Hematopoietic multipotent progenitor cell treated with erythropoietin and hydrocortisone succinate and interleukin-3 and kit ligand, for 17 days (in vitro differentiated cells): ENCODE results near the gene RTEL1.
"Not testable (repeated sequence)": the region's sequence is repeated elsewhere in the genome, so short reads cannot be mapped to it uniquely, and the experiment has no call there.

Experiments used
- DNase-seq: peaks from one replicate; pipeline ENCODE4 v3.0.0-alpha.2; 2015; ENCODE audit warnings: low spot score

RTEL1 gene

DNA sequence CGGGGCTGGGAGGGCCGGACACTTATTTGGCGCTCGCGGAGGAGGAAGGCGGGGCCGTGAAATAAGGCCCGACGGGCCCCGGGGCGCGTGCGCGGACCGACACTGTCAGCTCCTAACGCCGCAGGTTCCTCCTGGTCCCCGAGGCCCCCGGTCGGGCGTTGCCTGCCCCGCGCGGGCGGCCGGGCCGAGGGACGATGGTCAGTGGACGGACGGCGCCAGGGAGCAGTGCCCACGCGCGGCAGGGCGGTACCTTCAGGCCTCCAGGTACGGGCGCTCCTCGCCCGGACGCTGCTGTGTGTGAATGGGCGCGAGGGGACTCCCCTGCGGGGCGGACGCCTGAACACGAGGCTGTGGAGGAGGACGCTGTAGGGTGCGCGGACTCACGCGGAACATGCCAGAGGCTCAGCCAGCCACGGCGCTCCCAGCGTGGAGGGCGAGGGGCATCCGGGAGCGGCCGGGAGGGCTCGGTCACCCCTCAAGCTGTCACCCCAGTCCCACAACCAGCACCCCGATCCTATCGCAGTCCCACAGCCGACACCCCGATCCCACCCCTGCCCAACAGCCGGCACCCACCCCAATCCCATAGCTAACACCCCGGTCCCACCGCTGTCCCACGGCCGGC lies 30.9 kb upstream of the RTEL1 start:
- DNase-seq, result peak; percentile 97

DNA sequence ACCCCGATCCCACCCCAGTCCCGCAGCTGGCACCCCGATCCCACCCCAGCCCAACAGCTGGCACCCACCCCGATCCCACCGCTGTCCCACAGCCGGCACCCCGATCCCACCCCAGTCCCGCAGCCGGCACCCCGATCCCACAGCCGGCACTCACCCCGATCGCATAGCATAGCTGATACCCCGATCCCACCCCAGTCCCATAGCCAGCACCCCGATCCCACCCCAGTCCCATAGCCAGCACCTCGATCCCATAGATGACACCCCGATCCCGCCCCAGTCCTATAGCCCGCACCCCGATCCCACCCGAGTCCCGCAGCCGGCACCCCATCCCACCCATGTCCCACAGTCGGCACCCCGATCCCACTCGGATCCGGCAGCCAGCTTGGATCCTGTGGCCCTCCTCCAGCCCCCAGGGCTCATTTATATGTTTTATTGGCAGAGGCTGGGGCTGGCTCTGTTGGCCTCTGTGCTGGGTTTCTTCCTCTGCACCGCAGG lies 30.3 kb upstream of the RTEL1 start:
- no peak for DNase-seq

DNA sequence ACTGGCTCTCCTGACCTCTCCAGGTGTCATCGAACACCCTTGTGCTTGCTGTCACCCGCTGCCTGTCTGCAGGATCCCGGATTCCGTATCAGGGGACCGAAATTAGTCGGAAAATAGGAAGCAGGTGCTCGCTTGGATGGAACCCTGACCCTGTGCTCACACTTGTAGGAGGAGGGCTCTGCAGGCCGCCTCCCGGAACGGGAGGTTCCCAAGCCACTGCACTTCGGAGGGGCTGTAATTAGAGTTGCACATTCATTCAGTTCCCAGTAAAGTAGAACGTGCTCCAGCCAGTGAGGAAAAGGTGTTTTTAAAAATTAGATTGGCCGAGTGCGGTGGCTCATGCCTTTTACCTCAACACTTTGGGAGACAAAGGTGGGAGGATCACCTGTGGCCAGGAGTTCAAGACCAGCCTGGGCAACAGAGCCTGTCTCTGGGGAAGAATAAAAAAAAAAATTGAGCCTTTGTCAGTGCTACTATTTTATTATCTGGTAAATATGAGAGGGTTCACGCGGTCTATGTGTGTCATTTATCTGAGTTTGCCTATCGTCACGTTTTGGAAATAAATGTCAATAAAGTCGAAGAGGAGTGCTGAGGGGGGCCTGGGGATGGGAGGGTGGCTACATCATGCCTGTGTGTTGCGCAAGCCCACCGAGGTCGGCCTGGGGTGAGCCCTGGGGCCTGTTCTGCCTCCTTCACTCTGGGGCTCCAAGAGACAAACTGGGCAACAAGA lies 29.7 kb upstream of the RTEL1 start:
- peak; percentile 51 for DNase-seq

DNA sequence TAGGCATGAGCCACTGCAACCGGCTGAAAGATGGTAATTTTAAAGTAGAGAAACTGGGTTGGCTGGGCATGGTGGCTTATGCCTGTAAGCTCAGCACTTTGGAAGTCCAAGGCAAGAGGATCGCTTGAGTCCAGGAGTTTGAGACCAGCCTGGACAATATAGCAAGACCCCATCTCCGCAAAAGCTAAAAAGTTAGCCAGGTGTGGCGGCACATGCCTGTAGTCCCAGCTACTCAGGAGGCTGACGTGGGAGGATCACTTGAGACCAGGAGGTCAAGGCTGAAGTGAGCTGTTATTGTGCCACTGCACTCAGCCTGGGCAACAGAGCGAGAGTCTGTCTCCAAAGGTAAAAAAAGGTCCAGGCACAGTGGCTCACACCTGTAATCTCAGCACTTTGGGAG lies 27.2 kb upstream of the RTEL1 start:
- not testable (repeated sequence) for DNase-seq

DNA sequence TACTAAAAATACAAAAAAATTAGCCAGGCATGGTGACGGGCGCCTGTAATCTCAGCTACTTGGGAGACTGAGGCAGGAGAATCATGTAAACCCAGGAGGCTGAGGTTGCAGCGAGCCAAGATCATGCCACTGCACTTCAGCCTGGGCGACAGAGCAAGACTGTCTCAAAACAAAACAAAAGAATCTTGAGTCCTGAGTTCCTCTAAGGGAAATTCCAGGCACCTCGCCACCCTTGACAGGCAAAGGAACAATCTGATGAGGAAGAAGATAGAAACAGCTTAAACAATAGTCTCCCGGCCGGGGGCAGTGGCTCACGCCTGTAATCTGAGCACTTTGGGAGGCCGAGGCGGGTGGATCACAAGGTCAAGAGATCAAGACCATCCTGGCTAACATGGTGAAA lies 26.7 kb upstream of the RTEL1 start:
- not testable (repeated sequence) for DNase-seq

DNA sequence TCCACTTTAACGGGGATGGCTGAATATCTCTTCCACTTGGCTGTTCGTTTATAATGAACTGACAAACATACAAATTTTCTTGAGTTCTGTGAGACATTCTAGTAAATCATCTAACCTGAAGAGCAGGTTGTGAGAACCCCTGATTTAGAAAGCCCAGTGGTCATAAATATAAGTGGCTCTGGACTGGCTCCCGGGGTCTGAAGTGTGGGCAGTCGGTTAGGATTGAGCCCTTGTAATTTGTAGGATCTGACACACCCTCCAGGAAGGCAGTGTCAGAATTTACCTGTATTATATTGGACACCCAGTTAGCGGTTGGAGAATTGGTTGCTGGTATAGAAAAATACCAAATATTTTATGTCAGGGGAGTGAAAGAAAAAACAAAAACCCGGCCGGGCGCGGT lies 24.4 kb upstream of the RTEL1 start:
- no peak for DNase-seq

DNA sequence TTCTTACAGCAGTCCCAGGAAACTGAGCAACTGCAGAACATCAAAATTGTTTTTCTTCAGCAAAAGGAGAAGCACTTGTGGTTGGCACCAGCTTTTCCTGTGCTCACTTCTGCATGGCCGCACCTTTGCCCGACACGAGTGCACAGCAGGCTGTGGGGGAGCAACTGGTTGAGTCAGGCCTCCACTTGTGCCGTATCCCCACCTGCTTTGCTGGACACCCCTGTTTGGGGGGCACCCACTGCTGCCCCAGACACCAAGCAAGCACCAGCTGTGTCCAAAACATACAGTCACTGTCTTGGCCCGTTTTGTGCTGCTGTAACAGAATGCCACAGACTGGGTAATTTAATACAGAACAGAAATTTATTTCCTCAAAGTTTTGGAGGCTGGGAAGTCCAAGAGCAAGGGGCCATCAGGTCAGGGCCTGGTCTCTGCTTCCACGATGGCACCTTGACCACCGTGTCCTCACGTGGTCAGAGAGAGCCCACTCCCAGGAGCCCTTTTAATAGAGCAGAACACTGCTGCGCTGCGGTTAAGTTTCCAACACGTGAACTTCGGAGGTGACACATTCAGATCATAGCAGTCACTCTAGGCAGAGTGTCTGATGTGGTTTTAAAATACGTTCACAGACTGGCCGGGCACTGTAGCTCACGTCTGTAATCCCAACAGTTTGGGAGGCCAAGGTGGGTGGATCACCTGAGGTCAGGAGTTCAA lies 22.5 kb upstream of the RTEL1 start:
- no peak for DNase-seq

DNA sequence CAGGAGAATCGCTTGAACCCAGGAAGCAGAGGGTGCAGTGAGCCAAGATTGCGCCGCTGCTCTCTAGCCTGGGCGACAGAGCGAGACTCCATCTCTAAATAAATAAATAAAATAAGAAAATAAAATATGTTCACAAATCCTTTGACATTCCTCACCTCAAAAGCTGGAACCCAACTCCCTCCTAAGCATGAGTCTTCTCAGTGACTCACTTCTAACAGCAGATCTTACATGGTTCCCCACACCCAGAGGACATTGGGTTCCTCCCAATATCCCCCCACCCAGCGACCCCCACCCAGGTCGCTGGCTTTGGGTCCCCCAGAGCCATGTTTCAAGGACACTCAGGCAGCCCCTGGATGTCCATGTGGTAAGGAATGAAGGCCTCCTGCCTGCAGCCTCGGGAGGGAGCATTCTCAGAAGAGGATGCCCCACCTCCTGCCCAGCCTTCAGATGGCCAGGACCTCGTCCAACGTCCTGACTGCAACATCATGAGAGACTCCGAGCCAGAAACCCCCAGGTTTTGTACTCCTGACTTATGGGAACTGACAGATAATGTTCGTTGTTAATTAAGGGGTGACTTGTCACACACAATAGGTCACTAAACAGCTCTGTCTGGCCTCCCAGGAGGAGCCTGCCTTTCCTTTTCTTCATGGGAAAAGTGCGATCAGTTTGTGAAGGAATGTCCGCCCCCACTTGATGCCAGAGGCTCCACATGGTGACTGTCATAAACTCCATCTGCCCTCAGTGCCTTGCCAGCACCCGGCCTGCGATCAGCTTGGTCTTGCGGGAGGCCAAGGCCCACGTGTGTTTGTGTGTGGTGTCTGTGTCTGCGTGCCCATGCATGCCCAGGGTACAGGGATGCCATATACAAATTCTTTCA lies 21.1 kb upstream of the RTEL1 start:
- DNase-seq, result no peak

DNA sequence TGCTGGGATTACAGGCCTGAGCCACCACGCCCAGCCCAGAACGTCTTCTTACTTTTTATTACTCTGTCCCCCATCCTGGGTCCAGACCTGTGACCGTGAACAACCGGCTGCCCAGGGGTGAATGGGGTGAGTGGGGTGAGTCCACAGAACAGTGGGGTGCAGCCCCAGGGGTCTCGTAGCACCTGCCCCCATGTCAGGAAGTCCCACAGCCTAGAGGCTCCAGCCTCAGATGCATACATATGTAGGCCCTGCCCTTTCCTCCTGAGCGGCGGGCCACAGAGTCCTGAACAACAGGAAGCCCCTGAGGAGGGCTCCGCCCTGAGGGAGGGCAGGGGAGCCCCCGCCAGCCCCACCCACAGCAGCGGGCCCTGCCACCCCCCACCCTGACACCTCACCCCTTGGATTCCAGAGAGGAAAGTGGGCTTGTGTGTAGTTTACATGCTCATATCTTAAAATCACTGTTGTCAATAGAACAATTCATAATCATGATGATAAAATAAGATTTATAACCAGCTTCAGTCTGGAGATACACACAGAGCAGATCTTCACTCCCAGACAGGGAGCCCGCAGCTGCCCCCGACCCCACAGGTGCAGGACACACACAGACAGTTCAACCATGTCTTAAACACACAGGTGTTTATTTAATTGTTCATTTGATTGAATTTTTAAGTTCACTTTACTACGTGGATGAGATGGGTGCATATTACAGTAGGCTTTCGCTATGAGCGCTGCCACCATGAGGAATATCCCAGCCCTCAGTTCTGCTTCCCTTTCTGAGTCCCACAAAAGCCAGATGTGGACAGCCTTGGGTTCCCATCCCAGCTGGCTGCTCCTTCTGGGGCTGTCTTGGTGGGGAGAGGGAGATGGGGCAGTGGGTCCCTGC lies 18.8 kb upstream of the RTEL1 start:
- DNase-seq, result no peak

DNA sequence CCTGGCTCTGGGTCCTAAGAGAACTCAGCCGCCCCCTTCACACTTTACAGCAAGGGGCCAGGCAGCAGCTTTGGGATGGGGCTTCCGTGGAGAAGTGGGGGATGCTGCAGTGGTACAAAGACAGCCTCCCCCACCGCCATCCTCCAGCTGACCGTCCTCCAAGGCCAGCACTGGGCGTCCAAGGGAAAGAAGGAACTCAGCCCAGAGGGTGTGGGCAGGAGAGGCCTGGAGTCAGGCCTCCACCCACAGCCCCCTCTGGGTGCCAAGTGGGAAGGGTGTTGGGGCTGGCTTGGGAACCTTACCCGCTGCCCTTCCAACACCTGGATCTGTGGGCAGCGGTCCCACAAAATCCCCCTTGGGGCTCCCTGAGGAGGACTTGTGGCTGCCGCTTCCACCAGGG lies 18.0 kb upstream of the RTEL1 start:
- DNase-seq, result no peak

DNA sequence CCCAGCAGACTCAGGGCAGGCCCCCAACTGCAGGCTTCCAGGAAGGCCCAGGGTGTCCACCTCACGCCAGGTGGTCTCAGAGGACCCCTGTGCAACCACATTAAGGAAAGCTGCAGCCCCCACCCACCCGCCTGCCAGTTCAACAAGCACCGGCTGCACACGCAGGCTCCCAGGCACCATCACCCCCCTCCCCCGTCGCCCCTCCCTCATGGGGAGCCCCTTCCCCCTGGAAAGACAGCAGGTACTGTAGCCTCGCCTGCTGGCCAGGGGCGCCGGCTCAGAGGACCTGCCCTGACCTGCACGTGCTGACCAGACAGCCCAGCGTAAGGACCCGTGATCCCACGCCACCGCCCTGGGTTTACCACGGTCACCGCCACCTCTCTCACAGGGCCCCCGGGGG lies 17.4 kb upstream of the RTEL1 start:
- not testable (repeated sequence) for DNase-seq

DNA sequence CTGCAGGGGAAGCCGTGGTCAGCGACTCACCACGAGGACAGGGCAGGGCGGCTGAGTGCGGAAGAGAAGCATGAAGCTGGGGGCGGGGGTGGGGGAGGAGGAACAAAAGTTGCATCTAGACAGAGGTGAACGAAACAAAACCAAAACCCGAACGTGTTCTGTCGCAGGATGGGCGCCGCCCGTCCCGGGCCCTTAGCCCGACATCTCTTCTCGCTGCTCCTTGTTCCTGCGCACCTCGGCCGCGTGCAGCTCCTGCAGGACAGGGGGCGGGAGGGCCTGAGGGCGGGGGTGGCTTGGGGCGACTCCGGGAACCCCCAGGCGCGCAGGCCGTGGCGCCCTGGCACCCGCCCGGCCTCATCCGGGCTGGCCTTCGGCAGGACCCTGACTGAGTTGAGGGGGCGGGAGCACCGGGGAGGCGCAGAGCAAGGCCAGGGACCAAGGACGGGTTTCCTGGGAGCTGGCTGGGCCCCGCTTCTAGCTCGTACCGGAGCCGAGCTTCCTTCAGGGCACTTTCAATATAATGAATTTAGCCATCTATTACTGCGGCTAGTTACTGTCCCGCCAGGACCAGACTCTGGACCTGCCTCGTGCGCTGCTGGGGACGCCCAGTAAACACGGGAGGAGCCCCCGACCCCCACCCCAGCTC lies 16.8 kb upstream of the RTEL1 start:
- DNase-seq, result no peak

DNA sequence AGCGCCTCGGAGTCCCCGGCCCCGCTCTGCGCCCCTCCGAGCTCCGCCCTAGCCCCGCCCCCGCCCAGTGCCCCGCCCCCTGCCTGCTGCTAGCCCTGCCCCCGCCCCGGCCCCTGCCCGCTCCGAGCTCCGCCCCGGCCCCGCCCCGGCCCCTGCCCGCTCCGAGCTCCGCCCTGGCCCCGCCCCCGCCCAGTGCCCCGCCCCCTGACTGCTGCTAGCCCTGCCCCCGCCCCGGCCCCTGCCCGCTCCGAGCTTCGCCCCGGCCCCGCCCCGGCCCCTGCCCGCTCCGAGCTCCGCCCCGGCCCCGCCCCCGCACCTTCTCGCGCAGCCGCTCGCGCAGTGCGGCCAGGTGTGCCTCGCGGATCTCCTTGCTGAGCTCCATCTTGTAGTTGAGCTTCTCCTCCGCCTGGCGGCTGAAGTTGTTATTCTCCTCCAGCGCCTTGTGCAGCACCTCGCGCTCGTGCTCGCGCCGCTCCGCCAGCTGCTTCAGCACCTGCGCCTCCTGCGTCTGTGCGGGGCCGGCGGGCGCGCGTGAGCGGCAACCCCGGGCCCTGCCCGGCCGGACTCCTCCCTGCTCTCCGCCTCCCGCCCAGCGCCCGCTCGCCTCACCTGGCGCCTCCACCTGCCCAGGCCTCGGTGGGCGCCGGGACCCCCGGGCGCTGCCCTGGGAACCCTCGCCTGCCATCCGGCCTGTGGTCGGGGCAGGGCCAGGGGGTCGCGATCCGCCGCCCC lies 16.2 kb upstream of the RTEL1 start:
- DNase-seq, result peak; percentile 78

DNA sequence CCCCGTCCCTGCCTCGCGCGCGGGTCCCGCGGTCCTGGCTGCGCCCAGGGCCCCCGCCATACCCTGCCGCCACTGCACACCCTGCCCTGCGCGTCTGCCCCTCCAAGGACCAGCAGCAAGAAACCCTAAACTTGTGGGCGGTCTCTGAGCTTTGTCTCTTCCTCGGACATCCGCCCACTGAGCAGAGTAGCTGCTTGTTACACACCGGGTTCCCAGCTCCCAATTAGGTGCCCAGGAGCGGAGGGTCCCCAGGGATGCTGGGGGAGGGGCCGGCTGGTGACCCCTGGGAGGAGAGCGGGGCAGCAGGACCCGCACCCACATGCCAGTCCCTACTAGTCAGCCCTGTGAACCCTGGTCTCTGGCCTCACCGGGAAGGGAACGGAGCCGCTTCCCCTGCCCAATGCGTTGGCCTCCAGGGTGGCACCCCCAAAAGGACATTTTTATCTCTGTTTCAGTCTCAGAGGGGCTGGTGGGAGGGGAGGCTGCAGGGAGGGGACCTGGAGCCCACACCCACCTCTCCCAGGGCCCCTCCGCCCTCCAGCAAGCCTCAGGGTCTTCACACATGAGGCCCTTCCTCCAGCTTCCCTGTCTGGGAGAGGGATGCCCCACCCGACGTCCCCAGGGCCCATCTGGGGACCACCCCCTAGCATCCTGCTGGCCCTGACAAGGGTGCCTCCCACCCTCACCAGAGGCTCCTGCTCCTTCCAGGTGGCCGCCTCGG lies 15.4 kb upstream of the RTEL1 start:
- no peak for DNase-seq

DNA sequence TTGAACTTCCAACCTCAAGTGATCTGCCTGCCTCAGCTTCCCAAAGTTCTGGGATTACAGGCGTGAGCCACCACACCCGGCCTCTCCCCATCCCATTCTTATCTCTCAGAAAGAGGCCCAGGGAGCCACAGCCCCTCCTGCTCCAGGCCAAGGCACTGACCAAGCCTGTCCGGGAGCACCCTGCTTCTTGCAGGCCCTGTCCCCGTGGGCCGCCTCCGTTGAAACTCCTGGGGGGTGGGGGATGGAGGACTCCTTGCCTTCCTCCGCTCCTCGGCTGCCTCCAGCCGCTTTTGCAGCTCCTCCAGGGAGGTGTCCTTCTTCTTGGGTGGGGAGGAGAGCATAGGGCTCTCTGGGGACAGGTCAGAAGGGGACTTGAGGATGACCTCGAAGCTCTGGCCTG lies 14.6 kb upstream of the RTEL1 start:
- DNase-seq, result no peak

DNA sequence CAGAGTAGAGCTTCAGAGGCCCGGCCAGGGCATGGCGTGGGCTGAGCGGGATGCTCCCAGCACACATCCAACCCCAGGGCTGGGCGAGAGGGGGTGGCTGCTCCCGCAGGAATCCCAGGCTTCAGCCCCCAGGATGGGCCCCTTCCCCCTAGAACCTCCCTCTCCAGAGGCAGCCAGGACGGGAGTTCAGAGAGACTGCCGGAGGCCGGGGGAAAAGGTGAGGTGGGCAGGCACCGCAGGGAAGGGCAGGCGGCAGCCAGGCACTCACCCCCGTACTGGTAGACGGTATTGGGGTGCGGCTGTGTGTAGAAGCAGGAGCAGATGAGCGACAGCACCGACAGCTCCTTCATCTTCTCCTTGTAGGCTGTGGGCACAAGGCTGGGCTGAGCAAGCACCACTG lies 14.2 kb upstream of the RTEL1 start:
- no peak for DNase-seq

DNA sequence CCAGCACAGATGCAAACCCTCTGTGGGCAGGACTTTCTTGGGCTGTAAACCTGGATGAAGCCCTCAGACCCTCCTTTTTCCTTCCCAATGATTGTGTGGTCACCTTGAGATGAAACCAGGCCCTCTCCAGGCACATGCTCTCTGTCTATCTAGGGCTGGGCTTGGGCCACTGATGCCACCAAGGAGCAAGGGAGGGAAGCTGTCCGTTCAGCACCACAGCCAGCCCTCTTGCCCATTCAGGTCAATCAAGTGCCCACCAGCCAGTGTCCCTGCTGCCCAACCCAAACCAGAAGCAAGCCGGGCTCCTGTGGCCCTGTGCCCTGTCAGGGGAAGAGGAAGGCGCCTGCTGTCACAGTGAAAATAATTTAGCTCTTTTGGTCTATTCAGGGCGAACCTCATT lies 12.9 kb upstream of the RTEL1 start:
- no peak for DNase-seq

DNA sequence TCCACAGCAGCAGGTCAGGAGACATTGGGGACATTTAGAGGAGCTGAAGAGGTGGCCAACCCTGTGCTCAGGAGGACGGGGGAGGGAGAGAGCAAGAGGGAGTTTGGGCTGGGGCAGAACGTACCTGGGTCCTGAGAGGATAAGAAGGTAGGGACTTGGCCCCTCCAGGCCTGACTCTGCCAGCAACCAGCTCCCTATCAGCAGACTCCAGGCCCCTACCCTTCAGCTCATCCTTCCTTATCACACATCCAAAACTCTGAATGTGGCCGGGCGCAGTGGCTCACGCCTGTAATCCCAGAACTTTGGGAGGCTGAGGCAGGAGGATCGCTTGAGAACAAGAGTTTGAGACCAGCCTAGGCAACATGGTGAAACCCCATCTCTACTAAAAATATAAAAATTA lies 9.9 kb upstream of the RTEL1 start:
- no peak for DNase-seq

DNA sequence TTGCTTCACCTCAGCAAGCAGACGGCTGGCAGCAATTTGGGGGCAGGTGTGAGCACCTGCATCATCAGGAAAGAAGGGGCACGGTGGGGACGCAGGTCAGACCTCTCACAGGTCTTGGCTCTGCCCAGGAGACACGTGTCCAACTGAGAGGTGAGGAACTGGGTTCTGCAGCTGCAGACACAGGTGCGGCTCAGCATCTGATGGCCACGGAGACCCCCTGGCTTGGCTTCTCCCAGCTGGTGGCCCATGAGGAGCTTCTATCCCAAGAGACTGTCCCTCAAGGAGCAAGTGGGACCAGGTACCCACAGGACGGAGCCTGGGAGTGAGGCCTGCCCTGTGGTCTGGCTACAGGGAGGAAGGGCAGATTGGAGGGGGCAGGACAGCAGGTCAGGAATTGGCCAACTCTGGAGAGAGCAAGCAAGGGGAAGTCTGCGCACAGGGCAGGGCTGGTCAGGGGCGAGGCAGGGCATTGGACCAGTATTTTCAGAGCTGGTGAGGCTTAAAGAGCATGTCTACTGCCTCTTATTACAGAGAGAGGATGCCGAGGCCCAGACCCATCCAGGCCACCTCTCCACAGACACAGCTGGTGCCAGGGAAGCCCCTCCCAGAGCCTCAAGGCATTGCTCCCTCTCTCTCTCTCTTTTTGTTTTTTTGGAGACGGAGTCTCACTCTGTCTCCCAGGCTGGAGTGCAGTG lies 9.1 kb upstream of the RTEL1 start:
- no peak for DNase-seq
